Measurements from ENCODE around the gene KRT15.

DNA sequence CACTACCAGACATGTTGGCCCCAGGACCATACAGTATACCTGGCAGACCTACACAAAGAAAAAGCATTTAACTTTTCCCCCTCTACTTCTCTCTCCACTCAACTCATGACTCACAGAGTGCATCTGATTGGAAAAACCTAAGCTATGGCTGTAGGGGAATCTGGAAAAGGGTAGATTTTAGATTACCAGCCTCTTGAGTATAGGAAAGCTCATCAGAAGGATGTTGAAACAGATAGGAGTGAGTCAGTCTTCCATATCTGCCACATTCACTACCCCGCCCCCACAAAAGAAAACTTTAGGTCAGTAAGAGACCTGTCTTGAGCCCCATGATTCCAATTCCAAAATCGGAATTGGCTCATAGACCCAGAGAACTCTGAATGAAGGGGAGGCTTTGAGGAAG lies 40.9 kb upstream of the KRT15 start:
- TF ChIP-seq, protein P1, sequence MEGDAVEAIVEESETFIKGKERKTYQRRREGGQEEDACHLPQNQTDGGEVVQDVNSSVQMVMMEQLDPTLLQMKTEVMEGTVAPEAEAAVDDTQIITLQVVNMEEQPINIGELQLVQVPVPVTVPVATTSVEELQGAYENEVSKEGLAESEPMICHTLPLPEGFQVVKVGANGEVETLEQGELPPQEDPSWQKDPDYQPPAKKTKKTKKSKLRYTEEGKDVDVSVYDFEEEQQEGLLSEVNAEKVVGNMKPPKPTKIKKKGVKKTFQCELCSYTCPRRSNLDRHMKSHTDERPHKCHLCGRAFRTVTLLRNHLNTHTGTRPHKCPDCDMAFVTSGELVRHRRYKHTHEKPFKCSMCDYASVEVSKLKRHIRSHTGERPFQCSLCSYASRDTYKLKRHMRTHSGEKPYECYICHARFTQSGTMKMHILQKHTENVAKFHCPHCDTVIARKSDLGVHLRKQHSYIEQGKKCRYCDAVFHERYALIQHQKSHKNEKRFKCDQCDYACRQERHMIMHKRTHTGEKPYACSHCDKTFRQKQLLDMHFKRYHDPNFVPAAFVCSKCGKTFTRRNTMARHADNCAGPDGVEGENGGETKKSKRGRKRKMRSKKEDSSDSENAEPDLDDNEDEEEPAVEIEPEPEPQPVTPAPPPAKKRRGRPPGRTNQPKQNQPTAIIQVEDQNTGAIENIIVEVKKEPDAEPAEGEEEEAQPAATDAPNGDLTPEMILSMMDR (conservative IDR thresholded peaks at IDR 0.05; ENCODE audit: low read depth, low read length): no peak
- TF ChIP-seq MAFK (IDR thresholded peaks at IDR 0.05; ENCODE audit: low read depth, low read length): no peak
- TF ChIP-seq RCOR1 (IDR thresholded peaks at IDR 0.05; ENCODE audit: insufficient replicate concordance, low read length): no peak
- TF ChIP-seq POLR2A (IDR thresholded peaks at IDR 0.05; ENCODE audit: low read depth, low read length): no peak
- no peak for TF ChIP-seq RFX5 (IDR thresholded peaks at IDR 0.05; ENCODE audit: low read depth, low read length)
- no peak for TF ChIP-seq SMC3 (IDR thresholded peaks at IDR 0.05; ENCODE audit: low read depth, low read length)
- no peak for TF ChIP-seq RAD21 (IDR thresholded peaks at IDR 0.05; ENCODE audit: low read length)
- no peak for TF ChIP-seq CHD1 (IDR thresholded peaks at IDR 0.05; ENCODE audit: low read depth, low read length)
- TF ChIP-seq, protein P2, sequence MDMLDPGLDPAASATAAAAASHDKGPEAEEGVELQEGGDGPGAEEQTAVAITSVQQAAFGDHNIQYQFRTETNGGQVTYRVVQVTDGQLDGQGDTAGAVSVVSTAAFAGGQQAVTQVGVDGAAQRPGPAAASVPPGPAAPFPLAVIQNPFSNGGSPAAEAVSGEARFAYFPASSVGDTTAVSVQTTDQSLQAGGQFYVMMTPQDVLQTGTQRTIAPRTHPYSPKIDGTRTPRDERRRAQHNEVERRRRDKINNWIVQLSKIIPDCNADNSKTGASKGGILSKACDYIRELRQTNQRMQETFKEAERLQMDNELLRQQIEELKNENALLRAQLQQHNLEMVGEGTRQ (IDR thresholded peaks at IDR 0.05; ENCODE audit: low read depth, low read length): no peak
